H1 (cell line): ENCODE measurements around the gene CLINT1. TPM values are rescaled to one million over a fixed set of nuclear protein-coding genes. Genes with fewer than 3 reads are reported as not detected.

Experiments
- CTCF ChIA-PET: fragments of 300-600 bp; sonication (Branson Sonifier 250); formaldehyde crosslinking; loops from one replicate; lab custom pipeline; 2021; ENCODE audit not compliant: partially characterized antibody; lab: Charles Lee
- POLR2A ChIA-PET: fragments of 300-600 bp; sonication (Branson Sonifier 250); formaldehyde crosslinking; loops from one replicate; lab custom pipeline; 2021; ENCODE audit warnings: inconsistent platforms; ENCODE audit not compliant: partially characterized antibody; lab: Charles Lee
- DNase-seq, 2 experiments: peaks; one replicate each; pipeline versions ENCODE4 v3.0.0 to v3.0.0-alpha.2; 2010 to 2022; ENCODE audit warnings: low spot score in 2 of 2, low read depth in 1 of 2, mixed read lengths in 1 of 2
- FAIRE-seq: peaks from 2 replicates; lab custom pipeline; 2011; peaks lifted over from hg19 to GRCh38; lab: Jason Lieb, UNC
- H2AFZ ChIP-seq: 2 replicates; pipeline ENCODE4 v1.8.1; 2012; ENCODE audit warnings: low read length, inconsistent platforms
- H2AK5ac ChIP-seq: 2 replicates; pipeline ENCODE4 v1.6.1; 2013; ENCODE audit warnings: low read depth, low read length
- H2BK120ac ChIP-seq: replicated peaks from 2 replicates; pipeline ENCODE3; 2013; ENCODE audit warnings: low read depth, low read length, inconsistent platforms
- H2BK12ac ChIP-seq: 2 replicates; pipeline ENCODE4 v1.6.1; 2013; ENCODE audit warnings: low read depth, low read length
- H2BK15ac ChIP-seq: 2 replicates; pipeline ENCODE4 v1.6.1; 2013; ENCODE audit warnings: low read length
- H2BK20ac ChIP-seq: 2 replicates; pipeline ENCODE4 v1.6.1; 2013; ENCODE audit warnings: low read length
- H2BK5ac ChIP-seq: 2 replicates; pipeline ENCODE4 v1.6.1; 2013; ENCODE audit warnings: low read depth, low read length
- H3K14ac ChIP-seq: 2 replicates; pipeline ENCODE4 v1.6.1; 2013; ENCODE audit warnings: inconsistent platforms; ENCODE audit not compliant: insufficient read length
- H3K18ac ChIP-seq: 2 replicates; pipeline ENCODE4 v1.6.1; 2013; ENCODE audit warnings: low read length; ENCODE audit errors: extremely low read depth
- H3K23ac ChIP-seq: 2 replicates; pipeline ENCODE4 v1.6.1; 2013; ENCODE audit warnings: inconsistent platforms; ENCODE audit not compliant: insufficient read length
- H3K23me2 ChIP-seq: 2 replicates; pipeline ENCODE4 v1.6.1; 2013; ENCODE audit warnings: low read depth, low read length
- H3K27ac ChIP-seq: 2 replicates; pipeline ENCODE4 v1.6.1; 2011; ENCODE audit warnings: low read depth, low read length, inconsistent platforms
- H3K27me3 ChIP-seq, 4 experiments: replicated peaks in 1 of 4; 1 replicate in 1 of 4; 2 replicates in 3 of 4; pipeline versions ENCODE4 v1.6.1 to v1.8.1; 2011 to 2013; ENCODE audit warnings: low read length in 3 of 4, mild to moderate bottlenecking in 3 of 4, inconsistent platforms in 2 of 4, mixed read lengths in 2 of 4, moderate library complexity in 1 of 4; ENCODE audit not compliant: control insufficient read depth in 3 of 4, insufficient read depth in 3 of 4; ENCODE audit errors: extremely low read depth in 1 of 4
- H3K36me3 ChIP-seq, 4 experiments: 2 replicates each; pipeline versions ENCODE4 v1.6.1 to v1.8.1; 2011 to 2013; ENCODE audit warnings: mild to moderate bottlenecking in 4 of 4, low read length in 3 of 4, moderate library complexity in 2 of 4, control low read depth in 1 of 4, inconsistent platforms in 1 of 4; ENCODE audit not compliant: insufficient read depth in 4 of 4, control insufficient read depth in 2 of 4
- H3K4ac ChIP-seq: replicated peaks from 2 replicates; pipeline ENCODE3; 2013; ENCODE audit warnings: low read length, low read depth, mixed read lengths, inconsistent platforms; ENCODE audit not compliant: insufficient read length
- H3K4me1 ChIP-seq, 4 experiments: replicated peaks in 1 of 4; 1 replicate in 1 of 4; 2 replicates in 3 of 4; pipeline versions ENCODE4 v1.6.1 to v1.8.1; 2011 to 2013; ENCODE audit warnings: low read length in 3 of 4, inconsistent platforms in 2 of 4, mixed read lengths in 1 of 4; ENCODE audit not compliant: insufficient read depth in 4 of 4, control insufficient read depth in 3 of 4
- H3K4me2 ChIP-seq, 2 experiments: 2 replicates each; pipeline versions ENCODE4 v1.6.1 to v1.8.1; 2011 to 2013; ENCODE audit warnings: low read depth in 2 of 2, low read length in 2 of 2, control low read depth in 1 of 2, inconsistent platforms in 1 of 2, mild to moderate bottlenecking in 1 of 2; ENCODE audit not compliant: insufficient read depth in 1 of 2
- H3K4me3 ChIP-seq, 4 experiments: fragments of 200-600, 300-600 bp in 1 of 4; sonication (generic), shearing (Covaris generic), sonication (Bioruptor Twin) in 1 of 4; 2 replicates each; pipeline versions ENCODE4 v1.5.1 to v1.8.1; 2011 to 2016; ENCODE audit warnings: low read length in 4 of 4, low read depth in 3 of 4, control low read depth in 2 of 4, inconsistent platforms in 2 of 4, mild to moderate bottlenecking in 2 of 4, mixed read lengths in 1 of 4, moderate library complexity in 1 of 4; ENCODE audit not compliant: insufficient read depth in 2 of 4; ENCODE audit errors: extremely low read depth in 1 of 4
- H3K56ac ChIP-seq: replicated peaks from 2 replicates; pipeline ENCODE3; 2013; ENCODE audit warnings: low read depth, mild to moderate bottlenecking, mixed read lengths, low read length, inconsistent platforms; ENCODE audit not compliant: insufficient read length
- H3K79me1 ChIP-seq: 2 replicates; pipeline ENCODE4 v1.6.1; 2013; ENCODE audit warnings: low read depth, low read length, control low read depth
- H3K79me2 ChIP-seq, 2 experiments: 2 replicates each; pipeline versions ENCODE4 v1.6.1 to v1.8.1; 2012 to 2013; ENCODE audit warnings: low read length in 2 of 2, mild to moderate bottlenecking in 2 of 2, inconsistent platforms in 1 of 2; ENCODE audit not compliant: insufficient read depth in 2 of 2, control insufficient read depth in 1 of 2
- H3K9ac ChIP-seq, 4 experiments: replicated peaks in 1 of 4; 1 replicate in 1 of 4; 2 replicates in 3 of 4; pipeline versions ENCODE4 v1.6.1 to v1.8.1; 2011 to 2013; ENCODE audit warnings: low read depth in 3 of 4, low read length in 3 of 4, control low read depth in 2 of 4, mild to moderate bottlenecking in 2 of 4, moderate library complexity in 2 of 4, inconsistent platforms in 1 of 4; ENCODE audit errors: extremely low read depth in 1 of 4
- H3K9me3 ChIP-seq, 2 experiments: 2 replicates each; pipeline versions ENCODE4 v1.6.1 to v1.8.1; 2012 to 2013; ENCODE audit warnings: mild to moderate bottlenecking in 2 of 2, moderate library complexity in 2 of 2, control low read depth in 1 of 2, inconsistent platforms in 1 of 2, low read depth in 1 of 2, low read length in 1 of 2, mixed read lengths in 1 of 2; ENCODE audit not compliant: insufficient read depth in 2 of 2
- H4K20me1 ChIP-seq, 2 experiments: replicated peaks in 1 of 2; 2 replicates each; pipeline versions ENCODE3 to v1.8.1; 2011 to 2013; ENCODE audit warnings: inconsistent platforms in 2 of 2, low read length in 2 of 2, mild to moderate bottlenecking in 1 of 2; ENCODE audit not compliant: insufficient read depth in 2 of 2, control insufficient read depth in 1 of 2
- H4K5ac ChIP-seq: 2 replicates; pipeline ENCODE4 v1.6.1; 2013; ENCODE audit warnings: low read length, low read depth, mixed read lengths, inconsistent platforms; ENCODE audit not compliant: insufficient read length
- H4K8ac ChIP-seq: 2 replicates; pipeline ENCODE4 v1.8.0; 2013; ENCODE audit warnings: mild to moderate bottlenecking, moderate library complexity, low read length, inconsistent platforms; ENCODE audit not compliant: insufficient read depth; ENCODE audit errors: extremely low read depth
- H4K91ac ChIP-seq: replicated peaks from 2 replicates; pipeline ENCODE3; 2013; ENCODE audit warnings: low read length, mixed read lengths, inconsistent platforms; ENCODE audit not compliant: insufficient read length
- NANOG ChIP-seq: IDR thresholded peaks from 2 replicates; pipeline ENCODE4 v1.6.1; 2011; ENCODE audit warnings: low read length, low read depth, mild to moderate bottlenecking, inconsistent platforms; ENCODE audit not compliant: insufficient read depth, poor library complexity, severe bottlenecking
- TCF12 ChIP-seq: IDR thresholded peaks from 2 replicates; pipeline ENCODE4 v1.6.1; 2011; ENCODE audit warnings: low read depth, mild to moderate bottlenecking, low read length
- WGBS, 2 experiments: shearing (Covaris generic) in 1 of 2; methylation state at CpG; one replicate each; pipeline versions ENCODE4 v1.1.6 to v1.1.7; 2013 to 2015; ENCODE audit warnings: low lambda C conversion rate in 2 of 2, mixed read lengths in 2 of 2, inconsistent platforms in 1 of 2, low coverage in 1 of 2, missing lambda C conversion rate in 1 of 2; ENCODE audit not compliant: insufficient replicate concordance in 2 of 2, insufficient coverage in 1 of 2, insufficient read length in 1 of 2; ENCODE audit errors: extremely low coverage in 1 of 2, missing lambda C conversion rate in 1 of 2; 5-methylcytosine and 5-hydroxymethylcytosine counted together
- polyA plus RNA-seq, 7 experiments: library from polyadenylated mRNA; depleted of rRNA in 3 of 7; stranded (reverse) in 5 of 7; unstranded in 2 of 7; fragments of >200 nt in 5 of 7; fragments of 200-250 nt in 2 of 7; gene quantifications; 1 replicate in 5 of 7; 2 replicates in 1 of 7; 4 replicates in 1 of 7; pipeline versions ENCODE4 v1.2.1 to v1.2.3, GENCODE V29; 2011 to 2013; ENCODE audit warnings: missing spikeins in 2 of 7, mixed read lengths in 2 of 7
- total RNA-seq: library from RNA; stranded (reverse); fragmentation: NEBNext Ultra II Directional; extraction: Animal tissue kit (Norgen Biotek cat#: 25700); gene quantifications from 2 replicates; pipeline ENCODE4 v1.2.1, GENCODE V29; 2021

The CLINT1 gene
- total and polyA plus RNA-seq, 2 of the 8 experiments (the other 6 are each of a cell fraction or from before 2014, with no cell fraction given), result 85.9 to 140 TPM

GRCh38 chr5:157827423-157827822 lies 31.5 kb downstream of the CLINT1 start:
- DNase-seq, result no peak
- H2BK15ac ChIP-seq, result no peak overlapping the region
- H4K8ac ChIP-seq, result no peak overlapping the region
- H3K56ac ChIP-seq, result no peak overlapping the region
- no peaks in the 10 kb centered on the region for H3K23me2 ChIP-seq
- POLR2A ChIA-PET, result no interaction called here
- no peak overlapping the region for H3K4me3 ChIP-seq
- H2BK20ac ChIP-seq, result no peak overlapping the region
- FAIRE-seq, result no peak
- peaks cover 4% of the 10 kb centered on the region; the same call in 1 of the 2 replicates for H3K79me1 ChIP-seq
- H3K18ac ChIP-seq, result no peak overlapping the region
- no peak overlapping the region for H3K4ac ChIP-seq
- H4K20me1 ChIP-seq, result peaks cover 0 to 6% of the 10 kb centered on the region in 2 experiments
- H3K4me1 ChIP-seq, result peaks cover 0 to 2% (median under 1%) of the 10 kb centered on the region in 4 experiments; a peak in 1 of 7 replicates
- H3K4me2 ChIP-seq, result no peak overlapping the region
- H3K36me3 ChIP-seq, result no peaks in the 10 kb centered on the region
- H3K9me3 ChIP-seq, result no peaks in the 10 kb centered on the region
- no peak for TF ChIP-seq TCF12
- no peak for TF ChIP-seq NANOG
- no peak overlapping the region for H2AK5ac ChIP-seq
- CTCF ChIA-PET, result no interaction called here
- no peak overlapping the region for H3K9ac ChIP-seq
- no peaks in the 10 kb centered on the region for H3K27me3 ChIP-seq
- H3K79me2 ChIP-seq, result peaks cover 4 to 82% of the 10 kb centered on the region in 2 experiments
- H3K14ac ChIP-seq, result no peak overlapping the region
- no peak overlapping the region for H3K27ac ChIP-seq
- no peak overlapping the region for H2BK5ac ChIP-seq
- H4K5ac ChIP-seq, result no peak overlapping the region
- WGBS, 2 experiments, result 97% methylated on average over 3 of the region's 3 CpGs; no CpG with 5 or more reads in 1 of the 2 experiments
- no peak overlapping the region for H4K91ac ChIP-seq
- no peak overlapping the region for H2BK12ac ChIP-seq
- H2AFZ ChIP-seq, result no peak overlapping the region
- H2BK120ac ChIP-seq, result no peak overlapping the region
- no peak overlapping the region for H3K23ac ChIP-seq
